ENCODE data around the gene ZYX.
A peak's percentile ranks its signal among the peaks of the same experiment; 100 is the strongest.
"Not testable (repeated sequence)": the region's sequence is repeated elsewhere in the genome, so short reads cannot be mapped to it uniquely, and the experiment has no call there.

The ZYX gene

GRCh38 chr7:143397710-143398530 lies 16.8 kb downstream of the ZYX start:
- DNase-seq: no peak

DNA sequence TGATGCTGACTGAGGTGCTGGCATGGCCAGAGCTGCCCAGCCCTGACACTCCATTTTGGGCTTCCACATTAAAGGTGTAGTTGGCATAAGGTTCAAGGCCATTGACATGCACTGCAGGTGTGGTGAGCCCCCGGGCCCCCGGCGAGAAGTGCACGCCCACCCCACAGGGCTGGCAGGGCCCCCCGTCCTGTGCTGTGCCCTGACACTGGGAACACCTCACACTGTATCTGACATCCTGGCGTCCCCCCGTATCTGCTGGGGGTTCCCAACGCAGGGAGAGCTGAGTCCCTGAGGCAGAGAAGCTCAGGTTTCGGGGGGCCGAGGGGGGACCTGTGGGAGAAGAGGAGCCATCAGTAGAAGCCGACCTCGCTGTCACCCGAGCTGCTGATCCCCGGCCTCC lies 17.5 kb downstream of the ZYX start:
- no peak for DNase-seq

- no peak for DNase-seq
Observed at GRCh38 chr7:143399151-143399550, 18.0 kb downstream of the ZYX start.

DNA sequence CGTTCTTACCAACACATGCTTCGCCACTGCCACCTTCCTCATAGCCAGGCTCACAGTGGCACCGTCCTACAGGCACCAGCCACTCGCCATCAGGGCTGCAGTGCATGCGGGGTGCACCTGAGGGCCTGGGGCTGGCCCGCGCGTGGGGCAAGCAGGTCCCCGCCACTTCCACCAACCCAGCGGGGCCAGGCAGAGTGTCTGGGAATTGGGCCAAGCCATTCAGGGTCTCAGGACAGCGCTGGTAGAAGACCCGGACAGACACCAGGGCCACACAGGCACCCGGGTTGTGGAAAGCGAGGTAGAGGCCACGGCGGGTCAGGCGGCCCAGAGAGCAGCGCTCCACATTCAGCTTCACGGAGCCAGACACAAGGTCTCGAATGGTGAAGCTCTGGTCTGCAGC lies 18.5 kb downstream of the ZYX start:
- DNase-seq: no peak

- DNase-seq: no peak
Observed at GRCh38 chr7:143401265-143401664, 20.1 kb downstream of the ZYX start.

- not testable (repeated sequence) for DNase-seq
Observed at GRCh38 chr7:143402233-143402632, 21.1 kb downstream of the ZYX start.

- DNase-seq: peak; percentile 69
Observed at GRCh38 chr7:143405173-143406001, 24.2 kb downstream of the ZYX start.

GRCh38 chr7:143406002-143406357 lies 24.8 kb downstream of the ZYX start:
- DNase-seq: no peak

- no peak for DNase-seq
Observed at GRCh38 chr7:143407287-143408251, 26.4 kb downstream of the ZYX start.

DNA sequence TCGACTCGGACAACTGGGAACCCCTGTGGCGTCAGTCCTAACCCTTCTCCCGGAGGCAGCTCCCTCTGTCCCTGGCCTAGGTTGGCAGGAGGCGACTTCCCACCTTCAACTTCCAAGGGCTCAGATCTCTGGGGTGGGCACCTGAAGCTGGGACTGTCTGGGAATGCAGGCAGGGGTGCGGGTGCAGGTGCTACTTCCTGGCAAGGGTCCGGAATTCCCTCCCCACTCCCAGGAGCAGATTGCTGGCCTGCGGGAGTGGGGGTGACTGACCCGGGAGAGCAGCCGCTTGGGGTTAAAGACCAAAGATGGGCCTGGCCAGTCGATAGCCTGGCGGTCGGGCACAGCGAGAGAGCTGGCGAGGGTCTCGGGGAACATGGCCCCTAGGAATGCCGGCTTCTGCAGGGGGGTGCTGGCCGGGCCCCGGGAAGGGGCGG lies 27.1 kb downstream of the ZYX start:
- no peak for DNase-seq

DNA sequence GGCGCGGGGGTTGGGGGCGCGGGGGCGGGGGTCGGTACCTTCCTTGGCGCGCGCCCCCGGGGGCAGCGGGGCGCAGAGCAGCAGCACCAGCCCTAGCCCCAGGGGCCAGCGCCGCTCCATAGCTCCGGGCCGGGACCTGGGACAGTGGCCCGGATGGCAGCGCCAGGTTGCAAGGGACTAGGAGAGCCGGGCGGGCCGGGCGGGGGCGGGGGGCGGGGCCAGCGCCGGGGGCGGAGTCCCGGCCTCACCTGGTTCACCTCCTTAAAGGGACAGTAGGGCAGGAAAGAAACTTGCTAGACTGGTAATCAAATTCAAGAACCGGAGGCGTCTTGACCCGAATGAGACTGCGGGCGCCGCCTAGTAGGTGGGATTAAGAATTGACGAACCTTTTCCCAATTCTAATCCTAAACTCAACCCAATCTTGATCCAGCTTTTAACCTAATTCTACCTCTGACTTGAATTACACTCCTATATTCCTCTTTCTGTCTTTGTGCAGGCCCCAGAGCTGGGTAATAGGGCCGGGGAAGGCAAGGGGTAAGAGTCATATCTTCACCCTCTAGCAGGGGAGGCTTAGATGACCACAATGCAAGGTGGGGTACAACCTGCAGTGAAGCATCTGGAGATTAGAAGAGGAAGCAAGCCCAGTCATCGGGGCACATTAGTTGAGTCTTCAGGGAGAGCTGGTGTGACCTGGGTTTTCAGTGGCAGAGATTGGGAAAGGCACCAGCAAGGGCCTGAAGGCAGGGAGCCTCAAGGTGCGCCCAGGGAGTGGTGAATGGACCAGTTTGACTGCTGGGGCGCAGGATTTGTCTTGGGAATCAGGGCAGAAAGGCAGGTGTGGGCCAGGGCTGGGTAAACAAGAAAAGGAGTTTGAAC lies 27.8 kb downstream of the ZYX start, which contains the start of gene EPHA1:
EPHA1 (minus strand) TSS at position 171 of the 876 bp plus-strand sequence; CDS start at position 120, 51 bp downstream.
- no peak for DNase-seq

DNA sequence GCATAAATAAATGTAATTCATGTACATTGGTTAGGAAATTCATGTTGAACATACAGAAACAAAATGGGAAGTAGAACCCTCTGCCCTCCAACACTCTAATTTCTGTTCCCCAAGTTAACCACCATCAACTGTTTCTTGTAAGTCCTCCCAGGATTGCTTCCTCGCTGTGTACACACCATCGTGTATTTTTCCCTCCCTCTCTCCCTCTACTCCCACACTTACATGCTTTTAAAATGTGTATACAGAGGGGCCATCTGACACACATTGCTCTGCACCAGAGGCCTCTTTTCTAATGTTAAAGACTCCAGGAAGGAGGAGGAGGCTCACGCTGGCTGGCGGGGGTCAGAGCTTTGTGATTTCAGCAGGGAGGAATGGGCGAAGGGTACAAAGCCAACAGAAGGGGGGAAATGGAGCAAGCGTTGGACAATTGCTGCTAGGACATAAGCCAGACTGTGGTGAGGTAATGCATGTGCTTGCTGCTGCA lies 29.4 kb downstream of the ZYX start:
- DNase-seq: peak; percentile 74

- no peak for DNase-seq
Observed at GRCh38 chr7:143411976-143412708, 31.0 kb downstream of the ZYX start.

- DNase-seq: no peak
Observed at GRCh38 chr7:143413123-143413522, 32.0 kb downstream of the ZYX start.

DNA sequence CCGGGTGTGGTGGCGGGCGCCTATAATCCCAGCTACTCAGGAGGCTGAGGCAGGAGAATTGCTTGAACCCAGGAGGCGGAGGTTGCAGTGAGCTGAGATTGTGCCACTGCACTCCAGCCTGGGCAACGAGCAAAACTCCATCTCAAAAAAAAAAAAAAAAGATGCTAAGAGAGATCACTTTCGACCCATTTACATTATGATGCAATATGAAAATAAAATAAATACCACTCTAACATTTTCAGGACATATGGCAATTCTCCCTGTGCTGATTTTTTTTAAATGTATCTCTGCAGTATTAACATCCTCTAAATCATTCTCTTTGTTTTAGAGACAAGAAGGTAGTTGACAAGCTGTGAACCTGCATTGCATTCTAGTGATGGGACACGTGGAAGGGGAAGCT lies 34.1 kb downstream of the ZYX start:
- not testable (repeated sequence) for DNase-seq

DNA sequence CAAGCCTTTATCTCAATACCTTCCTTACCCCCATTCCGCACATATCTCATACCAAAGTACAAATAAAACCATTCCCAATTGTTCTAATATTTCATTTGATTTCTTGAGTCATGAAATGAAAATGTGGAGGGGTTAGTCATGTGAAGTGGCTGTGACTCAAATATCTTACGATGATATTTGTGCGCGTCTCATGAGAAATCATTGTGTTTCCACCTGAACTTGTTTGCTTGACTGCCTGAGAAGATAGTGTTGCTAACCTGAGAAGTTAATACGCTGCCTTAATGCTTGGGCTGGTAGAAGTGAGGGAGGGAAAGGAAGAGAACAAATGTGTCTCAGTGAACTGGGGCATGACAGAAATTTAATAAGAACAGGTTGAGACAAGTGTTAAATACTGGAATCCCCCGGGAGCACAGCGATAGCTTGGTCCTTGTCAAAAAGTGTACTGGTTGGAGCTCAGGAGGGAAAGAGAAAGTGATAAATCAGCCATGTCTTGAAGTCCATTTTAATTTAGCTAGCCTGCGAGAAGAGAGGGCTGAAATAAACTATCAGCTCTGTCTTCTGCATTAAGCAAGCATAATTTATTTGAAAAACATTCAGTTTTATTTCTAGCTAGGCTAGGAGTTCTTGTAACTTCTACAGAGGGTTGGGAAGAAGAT lies 34.7 kb downstream of the ZYX start:
- DNase-seq: no peak

DNA sequence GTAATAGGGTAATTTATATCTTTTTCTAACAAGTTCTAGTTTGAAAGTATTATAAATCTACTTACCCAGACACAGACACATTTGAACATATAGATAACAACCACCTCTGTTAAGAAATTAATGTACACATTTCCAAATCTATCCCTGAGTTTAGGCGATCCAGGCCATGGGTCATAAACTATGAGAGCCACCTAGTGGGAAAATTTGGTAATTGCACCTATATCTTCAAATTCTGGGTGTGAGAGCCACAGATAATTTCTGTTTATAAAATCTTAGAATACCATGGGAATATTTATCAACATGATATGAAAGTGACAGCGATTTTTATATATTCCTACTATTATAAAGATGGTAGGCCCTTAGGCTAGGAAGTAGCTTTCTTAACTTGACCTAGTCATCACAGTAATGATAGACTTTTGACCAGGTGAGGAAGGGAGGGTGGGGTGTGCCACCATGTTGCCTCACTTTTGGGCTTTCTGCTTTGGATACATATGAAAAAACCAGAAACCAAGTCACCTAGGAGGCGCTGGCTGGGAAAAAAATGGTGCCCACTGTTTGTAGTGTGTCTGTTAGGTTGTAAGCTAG lies 35.5 kb downstream of the ZYX start:
- no peak for DNase-seq

- DNase-seq: no peak
Observed at GRCh38 chr7:143417734-143418383, 36.7 kb downstream of the ZYX start.

Data from right hindlimb (tissue), 1 donor.